ENCODE measurements around the gene TRIM6. TPM values are rescaled to one million over a fixed set of nuclear protein-coding genes. Genes with fewer than 3 reads are reported as not detected.

Gene TRIM6
- total RNA-seq, 1 experiment from 2014 or later: 30.2 TPM

DNA sequence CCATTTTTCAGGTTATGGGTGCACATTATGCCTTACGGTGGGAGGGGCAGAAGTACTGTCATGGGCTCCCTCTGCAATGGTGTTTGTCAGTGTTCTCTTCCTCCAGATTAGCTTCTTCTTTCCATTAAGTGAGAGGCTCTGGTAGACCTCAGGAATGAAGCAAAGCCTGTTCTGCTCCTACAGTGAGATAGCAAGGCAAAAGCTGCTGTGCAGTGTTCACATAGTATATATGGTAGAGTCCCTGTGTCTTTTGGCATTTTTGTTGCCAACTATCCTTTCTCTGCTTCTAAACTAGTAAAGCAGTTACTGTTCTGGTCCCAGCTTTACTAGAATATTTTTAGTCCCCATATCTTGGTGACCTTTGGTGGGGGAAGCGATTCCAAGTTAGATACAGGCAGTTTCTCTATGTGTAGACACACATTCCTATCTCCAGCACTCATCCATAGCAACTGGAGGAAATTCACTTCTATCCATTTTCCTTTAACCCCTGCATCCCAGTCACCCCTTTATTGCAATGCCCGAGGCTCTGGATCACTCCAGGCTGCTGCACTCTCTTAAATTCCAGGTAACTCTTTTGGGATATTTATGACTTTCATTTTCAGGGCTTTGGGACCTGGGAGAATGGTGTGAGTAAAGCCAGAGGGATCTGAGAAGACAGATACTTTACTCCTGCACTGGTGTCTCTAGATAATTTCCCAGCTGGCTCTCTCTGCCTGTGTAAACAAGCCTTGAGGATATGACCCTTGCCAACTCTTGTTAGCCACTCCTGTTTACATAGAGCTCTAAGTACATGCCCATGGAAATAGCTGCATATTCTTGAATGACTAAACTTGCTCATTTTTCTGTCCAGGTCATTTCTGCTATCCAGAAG, 24.4 kb downstream of the TRIM6 start:
- H3K4me3 Mint-ChIP-seq: no peak overlapping the region
- CTCF ChIA-PET: interaction anchor here (1.5 kb wide), 1 partner anchor 21 kb away, joined by 4 read pairs; no protein-coding TSS in a partner anchor

More for the DNA sequence above, 24.4 kb downstream of the TRIM6 start:
- Mint-ChIP-seq H3K9me3 (no peaks in the 10 kb centered on the region), H3K27me3 (ENCODE audit: low read depth) (no peaks in the 10 kb centered on the region), H3K27ac (no peak overlapping the region), H3K36me3 (no peaks in the 10 kb centered on the region), H3K4me1 (peaks cover 47% of the 10 kb centered on the region)
- DNase-seq (ENCODE audit: low spot score) (no peak), ATAC-seq (no peak)
- TF ChIP-seq TP53 (CRISPR knock-in tag; IDR thresholded peaks at IDR 0.05) (no peak), CBFB (CRISPR knock-in tag; IDR thresholded peaks at IDR 0.05; ENCODE audit: low read depth) (no peak), SMAD4 (CRISPR knock-in tag; IDR thresholded peaks at IDR 0.05) (no peak), ZNF423 (CRISPR knock-in tag; IDR thresholded peaks at IDR 0.05) (no peak), TCF7 (CRISPR knock-in tag; IDR thresholded peaks at IDR 0.05; ENCODE audit: low read depth) (no peak), ESRRA (CRISPR knock-in tag; IDR thresholded peaks at IDR 0.05; ENCODE audit: borderline replicate concordance) (no peak), SOX15 (CRISPR knock-in tag; IDR thresholded peaks at IDR 0.05) (no peak), EMX1 (CRISPR knock-in tag; IDR thresholded peaks at IDR 0.05) (no peak), ZNF232 (CRISPR knock-in tag; IDR thresholded peaks at IDR 0.05) (no peak)
- TF ChIP-seq, protein P1, sequence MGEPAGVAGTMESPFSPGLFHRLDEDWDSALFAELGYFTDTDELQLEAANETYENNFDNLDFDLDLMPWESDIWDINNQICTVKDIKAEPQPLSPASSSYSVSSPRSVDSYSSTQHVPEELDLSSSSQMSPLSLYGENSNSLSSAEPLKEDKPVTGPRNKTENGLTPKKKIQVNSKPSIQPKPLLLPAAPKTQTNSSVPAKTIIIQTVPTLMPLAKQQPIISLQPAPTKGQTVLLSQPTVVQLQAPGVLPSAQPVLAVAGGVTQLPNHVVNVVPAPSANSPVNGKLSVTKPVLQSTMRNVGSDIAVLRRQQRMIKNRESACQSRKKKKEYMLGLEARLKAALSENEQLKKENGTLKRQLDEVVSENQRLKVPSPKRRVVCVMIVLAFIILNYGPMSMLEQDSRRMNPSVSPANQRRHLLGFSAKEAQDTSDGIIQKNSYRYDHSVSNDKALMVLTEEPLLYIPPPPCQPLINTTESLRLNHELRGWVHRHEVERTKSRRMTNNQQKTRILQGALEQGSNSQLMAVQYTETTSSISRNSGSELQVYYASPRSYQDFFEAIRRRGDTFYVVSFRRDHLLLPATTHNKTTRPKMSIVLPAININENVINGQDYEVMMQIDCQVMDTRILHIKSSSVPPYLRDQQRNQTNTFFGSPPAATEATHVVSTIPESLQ (CRISPR knock-in tag; IDR thresholded peaks at IDR 0.05): no peak
- TF ChIP-seq, protein P2, sequence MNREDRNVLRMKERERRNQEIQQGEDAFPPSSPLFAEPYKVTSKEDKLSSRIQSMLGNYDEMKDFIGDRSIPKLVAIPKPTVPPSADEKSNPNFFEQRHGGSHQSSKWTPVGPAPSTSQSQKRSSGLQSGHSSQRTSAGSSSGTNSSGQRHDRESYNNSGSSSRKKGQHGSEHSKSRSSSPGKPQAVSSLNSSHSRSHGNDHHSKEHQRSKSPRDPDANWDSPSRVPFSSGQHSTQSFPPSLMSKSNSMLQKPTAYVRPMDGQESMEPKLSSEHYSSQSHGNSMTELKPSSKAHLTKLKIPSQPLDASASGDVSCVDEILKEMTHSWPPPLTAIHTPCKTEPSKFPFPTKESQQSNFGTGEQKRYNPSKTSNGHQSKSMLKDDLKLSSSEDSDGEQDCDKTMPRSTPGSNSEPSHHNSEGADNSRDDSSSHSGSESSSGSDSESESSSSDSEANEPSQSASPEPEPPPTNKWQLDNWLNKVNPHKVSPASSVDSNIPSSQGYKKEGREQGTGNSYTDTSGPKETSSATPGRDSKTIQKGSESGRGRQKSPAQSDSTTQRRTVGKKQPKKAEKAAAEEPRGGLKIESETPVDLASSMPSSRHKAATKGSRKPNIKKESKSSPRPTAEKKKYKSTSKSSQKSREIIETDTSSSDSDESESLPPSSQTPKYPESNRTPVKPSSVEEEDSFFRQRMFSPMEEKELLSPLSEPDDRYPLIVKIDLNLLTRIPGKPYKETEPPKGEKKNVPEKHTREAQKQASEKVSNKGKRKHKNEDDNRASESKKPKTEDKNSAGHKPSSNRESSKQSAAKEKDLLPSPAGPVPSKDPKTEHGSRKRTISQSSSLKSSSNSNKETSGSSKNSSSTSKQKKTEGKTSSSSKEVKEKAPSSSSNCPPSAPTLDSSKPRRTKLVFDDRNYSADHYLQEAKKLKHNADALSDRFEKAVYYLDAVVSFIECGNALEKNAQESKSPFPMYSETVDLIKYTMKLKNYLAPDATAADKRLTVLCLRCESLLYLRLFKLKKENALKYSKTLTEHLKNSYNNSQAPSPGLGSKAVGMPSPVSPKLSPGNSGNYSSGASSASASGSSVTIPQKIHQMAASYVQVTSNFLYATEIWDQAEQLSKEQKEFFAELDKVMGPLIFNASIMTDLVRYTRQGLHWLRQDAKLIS (CRISPR knock-in tag; IDR thresholded peaks at IDR 0.05; ENCODE audit: borderline replicate concordance): no peak
- TF ChIP-seq, protein P3, sequence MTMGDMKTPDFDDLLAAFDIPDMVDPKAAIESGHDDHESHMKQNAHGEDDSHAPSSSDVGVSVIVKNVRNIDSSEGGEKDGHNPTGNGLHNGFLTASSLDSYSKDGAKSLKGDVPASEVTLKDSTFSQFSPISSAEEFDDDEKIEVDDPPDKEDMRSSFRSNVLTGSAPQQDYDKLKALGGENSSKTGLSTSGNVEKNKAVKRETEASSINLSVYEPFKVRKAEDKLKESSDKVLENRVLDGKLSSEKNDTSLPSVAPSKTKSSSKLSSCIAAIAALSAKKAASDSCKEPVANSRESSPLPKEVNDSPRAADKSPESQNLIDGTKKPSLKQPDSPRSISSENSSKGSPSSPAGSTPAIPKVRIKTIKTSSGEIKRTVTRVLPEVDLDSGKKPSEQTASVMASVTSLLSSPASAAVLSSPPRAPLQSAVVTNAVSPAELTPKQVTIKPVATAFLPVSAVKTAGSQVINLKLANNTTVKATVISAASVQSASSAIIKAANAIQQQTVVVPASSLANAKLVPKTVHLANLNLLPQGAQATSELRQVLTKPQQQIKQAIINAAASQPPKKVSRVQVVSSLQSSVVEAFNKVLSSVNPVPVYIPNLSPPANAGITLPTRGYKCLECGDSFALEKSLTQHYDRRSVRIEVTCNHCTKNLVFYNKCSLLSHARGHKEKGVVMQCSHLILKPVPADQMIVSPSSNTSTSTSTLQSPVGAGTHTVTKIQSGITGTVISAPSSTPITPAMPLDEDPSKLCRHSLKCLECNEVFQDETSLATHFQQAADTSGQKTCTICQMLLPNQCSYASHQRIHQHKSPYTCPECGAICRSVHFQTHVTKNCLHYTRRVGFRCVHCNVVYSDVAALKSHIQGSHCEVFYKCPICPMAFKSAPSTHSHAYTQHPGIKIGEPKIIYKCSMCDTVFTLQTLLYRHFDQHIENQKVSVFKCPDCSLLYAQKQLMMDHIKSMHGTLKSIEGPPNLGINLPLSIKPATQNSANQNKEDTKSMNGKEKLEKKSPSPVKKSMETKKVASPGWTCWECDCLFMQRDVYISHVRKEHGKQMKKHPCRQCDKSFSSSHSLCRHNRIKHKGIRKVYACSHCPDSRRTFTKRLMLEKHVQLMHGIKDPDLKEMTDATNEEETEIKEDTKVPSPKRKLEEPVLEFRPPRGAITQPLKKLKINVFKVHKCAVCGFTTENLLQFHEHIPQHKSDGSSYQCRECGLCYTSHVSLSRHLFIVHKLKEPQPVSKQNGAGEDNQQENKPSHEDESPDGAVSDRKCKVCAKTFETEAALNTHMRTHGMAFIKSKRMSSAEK (CRISPR knock-in tag; IDR thresholded peaks at IDR 0.05; ENCODE audit: borderline replicate concordance): no peak
- TF ChIP-seq, protein P4, sequence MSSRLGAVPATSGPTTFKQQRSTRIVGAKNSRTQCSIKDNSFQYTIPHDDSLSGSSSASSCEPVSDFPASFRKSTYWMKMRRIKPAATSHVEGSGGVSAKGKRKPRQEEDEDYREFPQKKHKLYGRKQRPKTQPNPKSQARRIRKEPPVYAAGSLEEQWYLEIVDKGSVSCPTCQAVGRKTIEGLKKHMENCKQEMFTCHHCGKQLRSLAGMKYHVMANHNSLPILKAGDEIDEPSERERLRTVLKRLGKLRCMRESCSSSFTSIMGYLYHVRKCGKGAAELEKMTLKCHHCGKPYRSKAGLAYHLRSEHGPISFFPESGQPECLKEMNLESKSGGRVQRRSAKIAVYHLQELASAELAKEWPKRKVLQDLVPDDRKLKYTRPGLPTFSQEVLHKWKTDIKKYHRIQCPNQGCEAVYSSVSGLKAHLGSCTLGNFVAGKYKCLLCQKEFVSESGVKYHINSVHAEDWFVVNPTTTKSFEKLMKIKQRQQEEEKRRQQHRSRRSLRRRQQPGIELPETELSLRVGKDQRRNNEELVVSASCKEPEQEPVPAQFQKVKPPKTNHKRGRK (CRISPR knock-in tag; IDR thresholded peaks at IDR 0.05; ENCODE audit: borderline replicate concordance): no peak
- TF ChIP-seq, protein P5, sequence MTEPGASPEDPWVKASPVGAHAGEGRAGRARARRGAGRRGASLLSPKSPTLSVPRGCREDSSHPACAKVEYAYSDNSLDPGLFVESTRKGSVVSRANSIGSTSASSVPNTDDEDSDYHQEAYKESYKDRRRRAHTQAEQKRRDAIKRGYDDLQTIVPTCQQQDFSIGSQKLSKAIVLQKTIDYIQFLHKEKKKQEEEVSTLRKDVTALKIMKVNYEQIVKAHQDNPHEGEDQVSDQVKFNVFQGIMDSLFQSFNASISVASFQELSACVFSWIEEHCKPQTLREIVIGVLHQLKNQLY (CRISPR knock-in tag; IDR thresholded peaks at IDR 0.05): no peak
- TF ChIP-seq, protein P6, sequence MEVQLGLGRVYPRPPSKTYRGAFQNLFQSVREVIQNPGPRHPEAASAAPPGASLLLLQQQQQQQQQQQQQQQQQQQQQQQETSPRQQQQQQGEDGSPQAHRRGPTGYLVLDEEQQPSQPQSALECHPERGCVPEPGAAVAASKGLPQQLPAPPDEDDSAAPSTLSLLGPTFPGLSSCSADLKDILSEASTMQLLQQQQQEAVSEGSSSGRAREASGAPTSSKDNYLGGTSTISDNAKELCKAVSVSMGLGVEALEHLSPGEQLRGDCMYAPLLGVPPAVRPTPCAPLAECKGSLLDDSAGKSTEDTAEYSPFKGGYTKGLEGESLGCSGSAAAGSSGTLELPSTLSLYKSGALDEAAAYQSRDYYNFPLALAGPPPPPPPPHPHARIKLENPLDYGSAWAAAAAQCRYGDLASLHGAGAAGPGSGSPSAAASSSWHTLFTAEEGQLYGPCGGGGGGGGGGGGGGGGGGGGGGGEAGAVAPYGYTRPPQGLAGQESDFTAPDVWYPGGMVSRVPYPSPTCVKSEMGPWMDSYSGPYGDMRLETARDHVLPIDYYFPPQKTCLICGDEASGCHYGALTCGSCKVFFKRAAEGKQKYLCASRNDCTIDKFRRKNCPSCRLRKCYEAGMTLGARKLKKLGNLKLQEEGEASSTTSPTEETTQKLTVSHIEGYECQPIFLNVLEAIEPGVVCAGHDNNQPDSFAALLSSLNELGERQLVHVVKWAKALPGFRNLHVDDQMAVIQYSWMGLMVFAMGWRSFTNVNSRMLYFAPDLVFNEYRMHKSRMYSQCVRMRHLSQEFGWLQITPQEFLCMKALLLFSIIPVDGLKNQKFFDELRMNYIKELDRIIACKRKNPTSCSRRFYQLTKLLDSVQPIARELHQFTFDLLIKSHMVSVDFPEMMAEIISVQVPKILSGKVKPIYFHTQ (CRISPR knock-in tag; IDR thresholded peaks at IDR 0.05): no peak
- POLR2A ChIA-PET: no interaction called here

Data from WTC11 (cell line).